GM21367 (cell line): ENCODE data around the gene RNU2-63P.
"Not testable (repeated sequence)": the region's sequence is repeated elsewhere in the genome, so short reads cannot be mapped to it uniquely, and the experiment has no call there.

Source experiments
- ATAC-seq: cut with Tn5 transposase; IDR thresholded peaks from one replicate; pipeline ENCODE4 v1.9.1; 2021; ENCODE audit not compliant: unreplicated experiment

RNU2-63P gene

DNA sequence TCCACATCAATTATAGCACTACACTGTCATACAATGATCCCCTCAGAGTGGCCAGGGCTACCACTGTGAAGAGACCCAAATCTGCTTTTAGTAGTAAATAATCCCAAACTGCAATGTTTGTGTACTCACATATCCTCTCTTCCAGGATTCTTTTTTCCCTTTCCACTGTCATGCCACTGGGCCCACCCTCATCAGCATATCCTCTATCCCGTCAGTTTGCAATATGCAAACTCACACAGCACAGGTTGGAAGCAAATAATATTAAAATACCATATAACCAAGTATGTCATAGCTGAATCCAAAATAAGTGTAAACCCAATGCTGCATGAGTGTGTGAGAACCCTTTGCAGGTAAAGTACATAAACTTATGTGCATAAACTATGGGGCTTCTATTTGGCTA is 28.9 kb downstream of the RNU2-63P start:
- not testable (repeated sequence) for ATAC-seq

DNA sequence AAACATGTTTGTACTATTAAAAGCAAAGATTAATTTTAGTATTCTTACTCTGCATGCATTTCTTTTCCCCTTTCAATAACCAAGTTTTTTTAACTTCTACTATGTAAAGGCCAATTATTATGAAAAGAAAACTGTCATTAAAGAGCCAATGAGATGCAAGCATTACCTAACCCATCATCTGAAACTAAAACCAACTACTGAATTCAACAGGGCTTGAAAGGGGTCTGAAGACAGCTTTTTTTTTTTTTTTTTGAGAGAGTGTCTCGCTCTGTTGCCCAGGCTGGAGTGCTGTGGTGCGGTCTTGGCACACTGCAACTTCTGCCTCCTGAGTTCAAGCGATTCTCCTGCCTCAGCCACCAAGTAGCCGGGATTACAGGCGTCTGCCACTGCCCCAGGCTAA is 30.4 kb downstream of the RNU2-63P start:
- ATAC-seq, result not testable (repeated sequence)

DNA sequence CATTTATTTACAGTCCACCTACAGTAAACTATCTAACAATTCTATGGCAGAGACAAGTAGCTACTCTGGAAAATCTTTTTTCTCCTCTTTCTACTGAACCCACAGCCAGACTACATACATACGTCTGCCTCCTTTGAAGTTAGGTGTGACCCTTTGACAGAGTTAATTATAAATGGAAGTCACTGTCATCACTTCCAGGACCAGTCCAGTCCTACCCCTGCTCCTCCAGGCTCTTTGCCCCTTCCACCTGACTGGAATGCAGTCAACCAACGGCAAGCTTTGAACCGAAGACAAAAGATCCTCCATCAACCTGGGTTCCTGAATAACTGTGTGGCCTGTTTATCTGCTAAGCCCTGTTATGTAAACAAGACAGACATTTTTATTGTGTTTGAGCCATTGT is 35.2 kb downstream of the RNU2-63P start:
- ATAC-seq, result not testable (repeated sequence)

DNA sequence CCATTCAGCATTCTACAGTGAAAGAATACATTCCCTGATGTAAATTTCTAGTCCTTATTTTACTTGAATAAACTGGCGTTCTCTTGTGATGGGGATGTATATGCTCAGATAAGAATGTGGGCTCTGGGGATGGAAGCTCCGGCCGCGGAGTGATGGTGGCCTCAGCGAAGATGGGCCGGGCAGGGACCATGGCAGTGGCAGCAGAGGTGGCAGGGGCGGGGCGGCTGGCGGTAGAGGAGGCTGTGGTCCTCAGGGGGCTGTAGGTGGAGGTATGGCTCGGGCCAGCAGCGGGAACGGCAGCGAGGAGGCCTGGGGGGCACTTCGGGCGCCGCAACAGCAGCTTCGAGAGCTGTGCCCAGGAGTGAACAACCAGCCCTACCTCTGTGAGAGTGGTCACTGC is 44.0 kb downstream of the RNU2-63P start:
- not testable (repeated sequence) for ATAC-seq
